ENCODE results near the gene ZNF827. TPM values are rescaled to one million over a fixed set of nuclear protein-coding genes. Genes with fewer than 3 reads are reported as not detected.

Gene ZNF827
- total RNA-seq, 1 donor: 10.7 TPM

- no peak for TF ChIP-seq CTCF (IDR thresholded peaks at IDR 0.05; ENCODE audit: insufficient read depth, low read length)
- no peak for DNase-seq (ENCODE audit: low read depth)
Observed at GRCh38 chr4:145934434-145935047, 4.1 kb downstream of the ZNF827 start.

GRCh38 chr4:145933134-145933533 lies 5.5 kb downstream of the ZNF827 start:
- H3K4me3 ChIP-seq (ENCODE audit: low read depth, low read length): no peak overlapping the region
- DNase-seq (ENCODE audit: low read depth): peak; percentile 21
- TF ChIP-seq CTCF (IDR thresholded peaks at IDR 0.05; ENCODE audit: insufficient read depth, low read length): no peak

More at GRCh38 chr4:145934434-145935047, 4.1 kb downstream of the ZNF827 start:
- H3K4me3 ChIP-seq (ENCODE audit: low read depth, low read length): no peak overlapping the region

GRCh38 chr4:145931403-145931802 lies 7.2 kb downstream of the ZNF827 start:
- DNase-seq (ENCODE audit: low read depth): no peak
- no peak for TF ChIP-seq CTCF (IDR thresholded peaks at IDR 0.05; ENCODE audit: insufficient read depth, low read length)
- H3K4me3 ChIP-seq (ENCODE audit: low read depth, low read length): no peak overlapping the region

- H3K4me3 ChIP-seq (ENCODE audit: low read depth, low read length): no peak overlapping the region
- no peak for TF ChIP-seq CTCF (IDR thresholded peaks at IDR 0.05; ENCODE audit: insufficient read depth, low read length)
- no peak for DNase-seq (ENCODE audit: low read depth)
Observed at GRCh38 chr4:145930592-145930991, 8.0 kb downstream of the ZNF827 start.

- TF ChIP-seq CTCF (IDR thresholded peaks at IDR 0.05; ENCODE audit: insufficient read depth, low read length): no peak
- no peak overlapping the region for H3K4me3 ChIP-seq (ENCODE audit: low read depth, low read length)
- DNase-seq (ENCODE audit: low read depth): no peak
Observed at GRCh38 chr4:145929415-145930178, 9.0 kb downstream of the ZNF827 start.

GRCh38 chr4:145928748-145929147 lies 9.9 kb downstream of the ZNF827 start:
- H3K4me3 ChIP-seq (ENCODE audit: low read depth, low read length): no peak overlapping the region
- TF ChIP-seq CTCF (IDR thresholded peaks at IDR 0.05; ENCODE audit: insufficient read depth, low read length): no peak
- no peak for DNase-seq (ENCODE audit: low read depth)

Data from fibroblast of the aortic adventitia (primary cell).